Motor neuron (in vitro differentiated cells): Measurements from ENCODE around the gene NHSL1. TPM values are rescaled to one million over a fixed set of nuclear protein-coding genes. Genes with fewer than 3 reads are reported as not detected.

Experiments
- ATAC-seq, 8 experiments: fragments of 200-7000 bp; cut with Tn5 transposase; replicated peaks in 6 of 8; 2 replicates each; pipeline ENCODE4 v1.8.0; 2021; ENCODE audit warnings: mild to moderate bottlenecking in 8 of 8, moderate library complexity in 8 of 8
- H3K27ac ChIP-seq, 2 donors: fragments of 250-450 bp; sonication (Bioruptor Pico); 2 replicates each; pipeline ENCODE4 v1.9.0; 2021; ENCODE audit warnings: antibody characterized with exemption in 2 of 2, mild to moderate bottlenecking in 2 of 2, moderate library complexity in 1 of 2
- H3K4me1 ChIP-seq, 2 donors: fragments of 250-450 bp; sonication (Bioruptor Pico); replicated peaks in 1 of 2; 2 replicates each; pipeline ENCODE4 v1.6.1; 2021; ENCODE audit warnings: antibody characterized with exemption in 2 of 2, mild to moderate bottlenecking in 2 of 2, moderate library complexity in 1 of 2
- H3K4me3 ChIP-seq, 5 donors: fragments of 250-450 bp; sonication (Bioruptor Pico); 2 replicates each; pipeline ENCODE4 v1.9.0; 2021; ENCODE audit warnings: antibody characterized with exemption in 5 of 5, mild to moderate bottlenecking in 5 of 5, moderate library complexity in 4 of 5
- WGBS, 10 experiments: fragments of 450-650 bp; shearing (Covaris generic); methylation state at CpG; one replicate each; pipeline ENCODE4 v1.0.0; 2022; 5-methylcytosine and 5-hydroxymethylcytosine counted together
- in situ Hi-C, 9 experiments: fragments of 400-800 bp; cut with MboI; loops; one replicate each; pipeline ENCODE4 v1.15.0; 2021; ENCODE audit warnings: low sequenced_read_pairs in 9 of 9, low pct_unique_long_range_greater_than_20kb in 2 of 9; ENCODE audit not compliant: unreplicated experiment in 9 of 9
- total RNA-seq, 8 experiments: library from RNA; unstranded; fragments of 300-600 nt; gene quantifications; 2 replicates each; pipeline versions ENCODE4 v1.2.3 to v1.2.4, GENCODE V29; 2022

The NHSL1 gene
- total RNA-seq, 8 experiments from 2014 or later, result 3.4 to 33.1 (median 18.5) TPM

DNA sequence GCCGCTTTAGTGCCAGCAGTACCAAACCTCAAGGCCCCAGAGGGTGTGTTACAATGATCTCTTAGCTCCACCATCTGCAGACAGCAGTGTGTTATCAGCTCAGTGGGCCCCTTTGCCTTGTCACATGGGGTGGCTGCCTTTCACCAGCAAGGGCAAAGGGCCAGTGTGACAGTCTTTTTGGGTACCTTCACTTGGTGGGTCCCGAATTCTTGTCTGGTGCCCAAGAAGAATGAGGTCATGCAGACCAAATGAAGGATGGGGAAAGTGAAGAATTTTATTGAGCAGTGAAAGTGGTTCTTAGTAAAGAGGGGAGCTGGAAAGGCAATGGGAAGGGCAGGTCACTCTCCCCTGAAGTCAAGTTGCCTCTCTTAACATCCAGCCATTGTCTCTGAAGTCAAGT is 124.5 kb downstream of the NHSL1 start:
- in situ Hi-C loops, result no loop called here
- Histone ChIP-seq H3K4me3 (no peak overlapping the region), H3K4me1 (peaks cover 5 to 6% of the 10 kb centered on the region in 2 donors), H3K27ac (no peak overlapping the region)
- 80 to 100% methylated on average over 1 of the region's 2 CpGs; no CpG with 5 or more reads in 8 of the 10 experiments for WGBS, 10 experiments
- ATAC-seq, result no peak

DNA sequence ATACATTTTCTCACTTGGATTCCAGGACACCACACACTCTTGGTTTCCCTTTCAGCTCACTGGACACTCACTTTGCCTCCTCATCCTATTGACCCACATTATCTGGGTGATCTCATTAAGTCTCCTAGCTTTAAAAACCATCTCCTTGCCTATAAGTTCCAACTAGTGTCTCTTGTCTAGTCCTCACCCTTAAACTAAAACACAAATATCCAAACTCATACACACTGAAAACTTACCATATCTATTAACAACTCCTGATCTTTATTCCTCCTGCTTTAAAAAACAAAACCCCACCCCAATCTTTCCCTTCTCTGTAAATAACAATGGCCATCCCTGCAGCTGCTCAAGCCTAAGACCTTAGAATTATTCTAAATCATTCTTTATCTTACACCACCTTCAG is 125.1 kb downstream of the NHSL1 start:
- ATAC-seq, result no peak
- no peak overlapping the region for H3K27ac ChIP-seq
- no peak overlapping the region for H3K4me3 ChIP-seq
- H3K4me1 ChIP-seq, result peaks cover 5 to 6% of the 10 kb centered on the region in 2 donors
- in situ Hi-C loops, result no loop called here

DNA sequence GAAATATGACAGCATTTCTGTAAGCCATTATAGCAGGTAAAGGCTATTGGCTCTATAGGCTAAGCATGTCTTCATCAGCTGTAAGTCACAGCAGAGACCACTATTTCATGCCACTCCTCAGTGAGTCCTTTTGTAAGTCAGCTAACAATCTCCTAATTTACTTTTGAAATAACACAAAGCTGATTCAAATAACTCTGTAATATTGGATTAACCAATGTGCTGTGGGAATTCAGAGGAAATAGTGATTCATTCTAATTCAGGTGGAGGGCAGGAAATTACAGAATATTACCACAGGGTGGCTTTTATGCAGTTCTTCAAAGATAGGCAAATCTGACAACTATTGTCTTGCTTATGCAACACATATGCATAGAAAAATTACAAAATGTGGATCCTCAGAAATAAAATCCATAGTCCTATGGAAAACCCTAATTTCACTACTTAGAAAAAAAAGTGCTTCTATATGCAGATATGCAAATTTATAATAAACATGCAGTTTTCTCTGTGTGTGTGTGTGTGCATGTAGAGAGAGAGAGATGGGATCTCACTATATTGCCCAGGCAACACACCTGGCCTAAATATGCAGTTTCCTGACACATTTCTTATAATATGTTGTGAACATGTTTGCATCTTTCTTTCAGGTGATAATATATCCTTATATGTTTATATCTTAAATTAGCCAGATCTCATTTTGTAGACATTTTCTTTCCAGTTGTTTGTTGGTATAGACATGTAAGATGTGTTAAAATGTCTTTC is 126.4 kb downstream of the NHSL1 start:
- in situ Hi-C loops, result no loop called here
- no peak overlapping the region for H3K27ac ChIP-seq
- peak in 3 of 8 experiments; percentile 30 to 62 (median 56) for ATAC-seq
- H3K4me1 ChIP-seq, result peaks cover 5 to 6% of the 10 kb centered on the region in 2 donors
- no peak overlapping the region for H3K4me3 ChIP-seq

Other genes with a start within 250 kb of the NHSL1 start
- under 1 TPM in 1 of 8 experiments, not detected in 7; 0.38 TPM for gene SMIM28, start 121.6 kb downstream of the NHSL1 start, total RNA-seq
- gene HEBP2, start 95.3 kb downstream of the NHSL1 start, total RNA-seq, result 10 to 100 TPM; 11.8 to 27.9 (median 15.0) TPM